HG02870 (cell line): ENCODE measurements around the gene HES2.
"Not testable (repeated sequence)": the region's sequence is repeated elsewhere in the genome, so short reads cannot be mapped to it uniquely, and the experiment has no call there.

Source experiments
- ATAC-seq: cut with Tn5 transposase; IDR thresholded peaks from one replicate; pipeline ENCODE4 v1.9.1; 2021; ENCODE audit warnings: mild to moderate bottlenecking, moderate library complexity; ENCODE audit not compliant: unreplicated experiment

HES2 gene

DNA sequence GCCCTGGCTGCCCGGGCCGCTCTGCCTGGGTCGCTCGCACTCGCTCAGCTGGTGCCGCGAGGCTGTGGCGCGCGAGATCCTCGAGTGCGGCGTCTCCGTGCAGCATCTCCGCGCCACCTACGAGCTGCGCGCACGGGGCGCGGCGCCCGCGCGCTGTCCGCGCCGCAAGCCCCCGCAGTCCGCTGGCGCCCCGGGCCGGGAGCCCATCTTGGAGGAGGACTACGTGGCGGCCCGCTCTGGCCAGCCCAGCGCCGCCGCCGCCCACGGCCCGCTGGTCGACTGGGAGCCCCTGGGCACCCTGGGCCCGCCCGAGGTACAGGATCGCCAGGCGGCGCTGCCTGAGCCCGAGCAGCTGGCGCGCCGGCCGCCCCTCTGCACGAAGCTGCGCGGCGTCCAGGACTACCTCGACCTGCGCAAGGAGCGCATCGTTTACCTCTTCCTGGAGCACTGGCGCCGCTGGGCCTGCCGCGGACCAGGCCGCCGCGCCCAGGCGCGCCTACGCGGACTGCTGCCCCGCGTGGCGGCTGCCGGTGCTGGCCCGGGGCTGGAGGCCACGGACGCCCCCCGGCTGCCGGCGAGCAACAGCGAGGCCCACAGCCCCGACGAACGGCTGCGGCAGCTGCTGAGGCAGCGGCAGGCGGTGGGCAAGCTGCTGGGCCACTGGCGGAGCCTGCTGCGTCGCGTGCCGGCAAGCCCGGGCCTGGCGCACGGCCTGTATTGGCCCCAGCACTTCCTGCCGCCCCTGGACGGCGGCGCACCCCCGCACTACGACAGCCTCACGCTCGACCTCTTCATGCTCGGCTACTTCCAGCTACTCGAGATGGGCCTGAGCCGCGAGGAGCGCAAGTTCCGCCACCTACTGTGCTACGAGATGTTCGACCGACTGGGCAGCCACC lies 35.4 kb upstream of the HES2 start:
- no peak for ATAC-seq

DNA sequence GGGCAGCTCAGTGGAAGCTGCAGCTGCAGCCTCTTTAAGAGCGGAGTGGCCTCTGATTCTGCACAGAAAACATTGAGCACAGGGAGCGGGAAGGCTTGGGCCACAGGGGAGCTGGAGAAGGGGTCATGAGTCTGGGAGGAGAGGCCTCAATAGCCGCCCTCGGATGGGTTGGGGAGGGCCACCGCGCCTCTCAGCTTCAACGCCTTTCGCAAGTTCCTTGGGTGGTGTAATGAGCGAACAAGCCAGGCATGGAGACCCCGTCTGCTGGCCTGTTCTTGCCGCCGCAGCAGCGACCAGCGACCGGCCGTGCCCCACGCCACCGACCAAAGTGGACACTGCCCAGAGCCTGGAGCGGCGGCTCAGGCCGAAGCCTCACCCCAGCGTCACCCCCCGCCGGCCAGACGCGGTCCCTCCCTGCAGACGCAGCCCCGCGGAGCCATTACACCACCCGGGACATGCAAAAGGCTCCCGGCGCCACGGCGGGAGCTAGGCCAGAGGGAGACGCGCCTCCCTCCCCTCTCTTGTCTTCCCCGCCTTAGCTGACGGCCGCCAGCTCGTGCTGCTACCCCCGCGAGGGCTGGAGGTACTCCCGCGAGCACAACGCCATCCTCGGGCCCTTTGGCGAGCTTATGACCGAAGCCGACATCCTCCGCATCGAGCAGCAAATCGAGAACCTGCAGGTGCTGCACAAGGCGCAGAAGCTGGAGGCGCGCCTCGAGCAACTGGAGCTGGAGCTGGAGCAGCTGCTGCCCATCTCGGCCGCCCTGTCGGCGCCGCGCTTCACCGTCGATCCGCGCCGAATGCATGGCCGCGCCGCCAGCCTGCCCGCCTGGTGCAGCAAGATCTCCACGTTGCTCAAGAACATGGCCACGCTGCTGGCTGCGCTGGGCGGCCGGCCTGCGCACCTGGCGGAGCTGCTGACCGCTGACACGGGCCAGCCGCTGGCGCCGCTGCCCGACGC lies 34.5 kb upstream of the HES2 start:
- not testable (repeated sequence) for ATAC-seq

DNA sequence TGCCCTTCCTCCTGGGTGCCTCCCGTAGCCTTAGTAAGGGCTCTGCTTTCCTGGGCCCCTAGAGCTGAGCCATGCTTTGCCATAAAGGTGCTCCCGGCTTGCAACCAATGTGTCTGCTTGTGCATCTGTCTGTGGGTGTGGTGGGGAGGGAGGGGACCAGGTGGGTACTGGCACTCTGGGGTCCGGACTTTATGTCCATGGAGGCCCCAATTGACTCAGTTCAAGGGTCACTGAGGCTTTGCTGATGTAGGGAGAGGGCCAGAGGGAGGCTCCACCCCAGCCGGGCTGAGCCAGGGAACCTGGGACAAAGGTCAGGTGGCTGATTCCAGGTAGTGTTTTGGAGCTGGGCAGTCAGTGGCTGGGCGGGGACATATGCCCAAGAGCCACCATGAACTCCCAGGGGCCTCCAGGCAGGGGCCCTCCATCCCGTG lies 31.2 kb upstream of the HES2 start:
- no peak for ATAC-seq

DNA sequence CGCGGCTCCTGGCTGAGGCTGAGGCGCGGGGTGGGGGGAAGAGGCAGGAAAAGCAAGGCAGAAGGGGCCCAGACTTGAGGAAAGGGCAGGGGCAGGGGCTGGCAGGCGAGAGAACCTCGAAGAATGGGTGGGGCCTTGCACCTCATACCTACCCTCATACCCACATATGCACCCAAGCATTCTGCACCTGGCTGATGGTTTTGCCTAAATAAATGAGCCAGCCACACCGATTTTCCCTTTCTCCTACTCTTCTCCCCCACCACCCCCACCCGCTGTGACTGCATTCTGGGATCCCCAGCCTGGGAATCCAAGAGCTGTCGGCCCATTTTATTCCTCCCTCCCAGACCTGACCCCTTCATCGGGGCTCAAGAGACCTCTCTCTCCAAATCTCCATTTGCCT lies 30.8 kb upstream of the HES2 start:
- not testable (repeated sequence) for ATAC-seq

DNA sequence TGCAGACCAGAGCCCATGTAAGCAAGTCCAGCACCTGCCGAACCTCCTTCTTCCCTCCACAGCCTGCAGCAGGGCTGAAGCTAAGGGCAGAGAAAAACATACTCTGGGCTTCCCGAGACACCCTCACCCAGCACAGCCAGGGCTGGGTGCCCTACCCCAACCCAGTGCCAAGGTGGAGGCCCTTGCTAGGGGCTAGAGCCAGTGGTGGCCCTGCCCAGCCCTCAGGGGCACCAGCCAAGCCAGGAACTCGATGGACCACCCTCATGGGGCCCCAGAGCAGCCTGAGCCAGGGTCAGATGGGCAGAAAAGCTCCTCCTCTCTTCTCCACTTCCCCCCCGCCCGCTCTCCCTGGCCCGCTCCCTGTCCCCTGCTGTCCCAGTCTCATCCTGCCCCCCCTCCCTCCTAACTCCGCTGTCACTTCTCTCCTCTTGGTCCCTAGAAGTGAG lies 30.3 kb upstream of the HES2 start:
- ATAC-seq = no peak

DNA sequence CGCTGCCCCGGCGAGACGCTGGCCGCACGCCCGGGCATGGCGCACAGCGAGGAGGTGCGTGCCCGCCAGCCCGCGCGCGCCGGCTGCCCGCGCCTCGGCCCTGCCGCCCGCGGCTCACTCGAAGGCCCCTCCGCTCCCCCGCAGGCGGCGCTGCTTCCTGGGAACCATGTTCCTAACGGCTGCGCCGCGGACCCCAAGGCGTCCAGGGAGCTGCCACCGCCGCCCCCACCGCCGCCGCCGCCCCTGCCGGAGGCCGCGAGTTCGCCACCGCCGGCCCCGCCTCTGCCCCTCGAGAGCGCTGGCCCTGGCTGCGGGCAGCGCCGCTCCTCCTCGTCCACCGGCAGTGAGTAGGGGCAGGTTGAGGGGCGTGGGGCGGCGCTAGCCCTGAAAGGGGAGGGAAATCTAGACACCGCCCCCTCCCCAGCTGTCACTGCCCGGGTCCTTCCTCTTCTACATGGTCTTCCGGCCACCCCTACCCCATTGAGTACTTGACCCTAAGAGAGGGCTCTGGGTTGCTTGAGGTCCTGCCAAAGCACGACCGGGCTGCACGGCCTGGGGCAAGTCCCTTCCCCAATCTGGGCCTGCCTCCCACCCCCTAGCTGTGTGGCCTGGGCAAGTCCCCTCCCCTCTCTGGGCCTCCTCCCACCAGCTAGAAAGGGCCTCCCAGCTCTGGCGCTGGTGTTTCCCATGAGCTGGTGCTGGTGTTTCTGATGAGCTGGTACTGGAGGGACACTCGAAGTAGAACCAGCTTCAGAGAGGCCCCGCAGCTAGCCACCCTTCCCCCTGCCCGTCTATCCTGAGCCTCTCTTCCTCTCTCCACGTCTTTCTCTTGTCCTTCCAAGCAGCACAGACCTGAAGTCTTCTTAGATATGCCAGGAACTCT lies 29.3 kb upstream of the HES2 start:
- ATAC-seq = no peak

DNA sequence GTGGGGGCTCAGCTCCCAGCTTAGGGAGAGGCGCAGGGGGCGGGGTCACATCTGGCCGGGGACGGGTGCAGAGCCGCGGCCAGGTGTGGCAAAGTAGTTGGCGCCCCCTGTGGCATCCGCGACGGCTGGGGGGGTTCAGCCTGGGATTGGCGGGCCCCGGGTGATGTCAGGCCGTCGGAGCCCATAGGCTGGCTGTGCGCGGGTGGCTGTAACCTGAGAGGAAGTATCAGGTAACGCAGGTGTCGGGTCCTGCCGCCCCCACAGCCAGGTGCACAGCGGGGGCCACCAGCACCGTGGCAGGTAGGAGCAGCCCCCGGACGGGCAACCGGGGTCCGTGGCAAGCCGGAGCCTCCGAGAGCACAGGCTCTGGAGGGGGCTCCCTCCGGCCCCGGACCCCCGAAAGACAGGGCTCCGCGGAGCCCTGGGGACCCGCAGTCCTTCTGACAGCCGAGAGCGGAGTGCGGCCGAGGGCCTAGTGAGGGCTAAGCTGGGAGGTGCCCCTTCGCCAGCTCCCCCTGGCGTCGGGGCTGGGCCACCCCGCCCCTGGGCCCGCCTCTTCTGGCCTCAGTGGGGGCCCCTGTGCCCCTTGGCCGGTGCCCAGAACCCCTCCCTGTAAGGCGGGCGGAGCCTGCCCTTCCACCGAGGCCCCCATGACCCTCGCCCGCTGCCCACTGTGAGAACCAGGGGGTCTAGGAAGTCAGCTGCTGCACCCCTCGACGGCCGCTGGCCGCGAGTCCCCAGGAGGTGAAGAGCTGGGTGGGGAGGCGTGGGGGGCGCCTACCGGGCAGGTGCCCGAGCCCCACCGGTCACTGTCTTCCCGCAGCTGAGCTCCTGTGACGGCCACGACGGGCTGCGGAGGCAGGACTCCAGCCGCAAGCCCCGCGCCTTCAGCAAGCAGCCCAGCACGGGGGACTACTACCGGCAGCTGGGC lies 28.4 kb upstream of the HES2 start:
- no peak for ATAC-seq

DNA sequence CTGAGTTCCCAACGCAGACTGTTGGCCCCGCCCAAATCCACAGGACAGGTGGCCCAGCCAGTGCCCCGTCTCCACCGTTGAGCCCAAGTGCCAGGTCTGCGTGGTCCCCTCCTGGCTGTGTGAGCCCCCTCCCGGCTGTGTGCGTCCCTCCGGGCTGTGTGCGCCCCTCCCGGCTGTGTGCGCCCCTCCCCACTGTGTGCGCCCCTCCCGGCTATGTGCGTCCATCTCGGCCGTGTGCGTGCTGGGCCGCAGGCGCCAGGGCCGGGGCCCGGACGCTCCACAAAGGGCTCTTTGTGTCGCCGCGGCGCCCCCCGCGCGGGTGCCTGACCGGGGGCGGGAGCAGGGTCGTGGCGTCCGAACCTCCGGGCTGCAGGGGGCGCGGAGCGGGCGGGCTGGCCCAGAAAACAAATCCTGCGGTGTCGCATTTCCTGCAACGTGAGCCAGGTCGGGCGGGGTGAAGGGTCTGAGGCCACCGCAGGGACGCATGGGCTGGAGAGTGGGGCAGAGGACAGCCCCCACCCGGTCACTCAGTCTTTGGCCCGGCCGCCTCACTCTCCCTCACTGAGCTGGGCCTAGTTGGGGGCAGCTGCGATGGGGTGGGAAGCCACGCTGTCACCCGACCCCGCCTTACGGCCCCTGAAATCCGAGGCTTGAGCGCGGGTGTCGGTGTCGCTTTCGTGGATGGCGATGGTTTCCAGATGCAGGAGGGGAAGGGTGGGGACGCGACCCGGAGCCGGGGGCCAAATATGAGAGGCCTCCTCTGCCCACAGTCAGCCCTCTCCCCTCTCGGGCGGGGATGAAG lies 27.5 kb upstream of the HES2 start:
- no peak for ATAC-seq

DNA sequence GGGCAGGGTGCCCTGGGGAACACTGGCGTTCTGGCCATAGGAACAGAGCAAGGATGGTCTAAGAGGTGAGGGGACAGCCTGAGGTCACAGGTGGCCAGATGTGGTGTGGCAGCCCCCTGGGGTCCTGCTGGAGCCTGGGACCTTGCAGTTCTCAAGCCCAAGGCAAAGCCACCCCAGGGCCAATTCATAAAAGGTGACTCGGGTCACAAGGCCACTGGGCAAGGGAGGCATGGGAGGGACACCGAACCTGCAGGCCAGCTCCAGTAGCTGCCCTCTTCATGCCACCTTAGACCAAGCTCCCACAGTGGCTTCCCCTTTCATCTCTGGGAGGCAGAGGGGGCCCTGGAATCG lies 26.9 kb upstream of the HES2 start:
- no peak for ATAC-seq

DNA sequence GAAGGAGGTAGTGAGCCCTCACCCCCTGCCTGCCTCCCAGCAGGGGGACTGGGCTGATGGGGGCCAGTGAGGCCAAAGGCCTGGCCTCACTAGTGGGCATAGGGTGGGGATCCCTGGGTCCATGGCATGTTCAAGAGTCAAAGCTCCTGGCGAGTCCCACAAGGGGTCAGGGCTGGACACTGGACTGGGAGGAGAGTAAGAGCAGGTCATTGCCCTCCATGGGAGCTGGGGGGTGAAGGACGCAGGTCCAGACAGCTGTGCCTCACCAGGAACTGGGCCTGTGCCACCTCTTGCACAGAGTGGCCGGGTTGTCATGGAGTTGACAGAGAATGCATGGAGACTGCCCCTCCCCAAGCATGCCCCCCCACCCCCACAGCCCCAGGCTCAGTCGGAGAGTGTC lies 26.2 kb upstream of the HES2 start:
- ATAC-seq = not testable (repeated sequence)

DNA sequence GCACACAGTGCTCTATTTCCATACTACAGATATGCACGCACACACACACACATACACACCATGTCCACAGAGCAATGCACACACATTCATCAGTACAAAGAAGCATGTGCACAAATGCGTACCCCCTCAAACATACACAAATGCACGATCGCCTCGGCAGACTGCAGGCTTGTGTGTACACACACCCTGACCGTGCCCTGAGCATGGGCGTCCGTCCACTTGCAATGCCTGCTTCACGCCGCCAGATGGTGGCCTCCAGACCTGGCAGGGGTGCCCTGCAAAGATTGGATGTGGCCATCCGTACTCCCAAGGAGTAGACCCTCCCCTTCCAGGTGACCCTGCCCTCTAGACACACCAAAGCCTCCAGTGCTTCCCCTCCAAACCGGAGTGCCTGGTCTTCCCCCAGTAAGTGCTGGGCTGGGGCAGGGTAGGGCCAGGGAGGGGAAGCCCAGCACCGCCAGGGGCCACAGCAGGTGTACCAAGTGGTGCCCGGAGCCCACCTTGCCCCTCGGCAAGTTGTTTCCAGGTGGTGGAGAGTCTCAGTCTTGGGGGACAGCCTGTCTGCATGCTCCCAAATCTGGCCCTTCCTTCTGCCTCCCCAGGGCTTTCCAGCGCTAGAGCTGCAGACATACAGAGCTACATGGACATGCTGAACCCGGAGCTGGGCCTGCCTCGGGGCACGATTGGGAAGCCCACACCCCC lies 25.5 kb upstream of the HES2 start:
- no peak for ATAC-seq

DNA sequence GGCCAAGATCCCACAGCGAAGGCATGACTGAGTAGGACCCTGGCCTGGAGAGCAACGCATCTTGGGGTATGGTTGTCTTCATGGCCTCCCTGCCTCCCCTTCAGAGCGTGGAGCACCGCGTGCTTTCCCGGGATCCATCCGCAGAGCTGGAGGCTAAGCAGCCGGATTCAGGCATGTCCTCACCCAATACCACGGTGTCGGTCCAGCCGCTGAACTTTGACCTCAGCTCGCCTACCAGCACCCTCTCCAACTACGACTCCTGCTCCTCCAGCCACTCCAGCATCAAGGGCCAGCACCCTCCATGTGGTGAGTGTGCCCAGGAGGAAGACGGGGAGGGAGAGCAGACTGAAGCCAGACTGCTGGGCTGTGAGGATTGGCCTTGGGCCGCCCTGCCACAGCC lies 24.7 kb upstream of the HES2 start:
- ATAC-seq = no peak

DNA sequence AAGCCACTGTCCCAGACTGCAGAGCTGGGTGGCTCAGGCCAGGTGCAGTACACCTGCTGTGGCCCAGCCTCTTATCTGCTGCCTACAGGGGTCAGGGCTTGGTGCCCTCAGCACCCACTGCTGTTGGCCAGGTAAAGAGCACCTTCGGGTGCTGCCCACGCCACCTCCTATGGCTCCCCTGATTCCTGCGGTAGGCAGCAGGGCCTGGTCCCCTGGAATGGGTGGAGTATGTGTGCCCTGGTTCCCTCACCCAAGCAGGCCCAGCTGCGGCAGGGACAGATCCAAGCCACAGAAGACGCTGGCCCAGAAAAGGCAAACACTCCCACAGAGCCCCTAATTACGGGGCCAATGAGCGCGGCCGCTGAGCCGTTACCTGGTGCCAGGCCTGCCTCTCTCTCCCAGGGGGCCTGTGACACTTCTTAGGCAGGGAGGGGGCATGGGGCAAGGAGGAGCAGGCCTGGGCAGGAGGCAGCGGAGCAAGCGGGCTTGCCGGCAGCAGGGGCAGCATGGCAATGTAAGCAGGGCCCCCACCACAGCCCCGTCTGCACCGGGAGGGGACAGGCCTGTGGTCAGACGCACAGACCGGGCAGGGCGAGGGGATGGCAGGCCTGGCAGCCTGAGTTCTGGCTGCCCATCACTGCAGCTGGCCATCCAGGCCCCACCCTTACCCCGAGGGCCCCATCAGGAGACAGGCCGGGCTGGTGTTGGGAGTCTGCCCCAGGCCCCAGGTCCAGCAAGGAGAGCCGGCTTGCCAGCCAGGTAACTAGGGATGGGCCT lies 23.8 kb upstream of the HES2 start:
- ATAC-seq = no peak

DNA sequence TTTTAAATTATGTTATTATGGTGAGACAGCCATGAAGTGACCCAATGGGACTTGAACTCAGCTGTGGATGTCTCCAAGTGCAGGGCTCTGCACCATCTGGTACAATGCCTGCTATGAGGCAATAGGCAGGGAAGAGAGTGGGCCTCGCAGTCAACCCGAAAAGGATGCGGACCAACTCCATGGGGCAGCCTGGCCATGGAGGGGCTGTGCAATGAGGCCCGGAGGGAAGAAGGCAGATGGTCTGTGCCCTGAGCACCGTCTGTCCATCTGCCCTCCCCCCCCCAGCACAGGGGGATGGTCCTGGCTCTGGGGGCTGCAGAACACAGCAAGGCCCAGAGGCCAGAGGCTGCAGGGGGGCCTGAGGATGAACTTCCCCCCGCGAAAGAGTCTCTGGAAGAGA lies 21.9 kb upstream of the HES2 start:
- no peak for ATAC-seq

DNA sequence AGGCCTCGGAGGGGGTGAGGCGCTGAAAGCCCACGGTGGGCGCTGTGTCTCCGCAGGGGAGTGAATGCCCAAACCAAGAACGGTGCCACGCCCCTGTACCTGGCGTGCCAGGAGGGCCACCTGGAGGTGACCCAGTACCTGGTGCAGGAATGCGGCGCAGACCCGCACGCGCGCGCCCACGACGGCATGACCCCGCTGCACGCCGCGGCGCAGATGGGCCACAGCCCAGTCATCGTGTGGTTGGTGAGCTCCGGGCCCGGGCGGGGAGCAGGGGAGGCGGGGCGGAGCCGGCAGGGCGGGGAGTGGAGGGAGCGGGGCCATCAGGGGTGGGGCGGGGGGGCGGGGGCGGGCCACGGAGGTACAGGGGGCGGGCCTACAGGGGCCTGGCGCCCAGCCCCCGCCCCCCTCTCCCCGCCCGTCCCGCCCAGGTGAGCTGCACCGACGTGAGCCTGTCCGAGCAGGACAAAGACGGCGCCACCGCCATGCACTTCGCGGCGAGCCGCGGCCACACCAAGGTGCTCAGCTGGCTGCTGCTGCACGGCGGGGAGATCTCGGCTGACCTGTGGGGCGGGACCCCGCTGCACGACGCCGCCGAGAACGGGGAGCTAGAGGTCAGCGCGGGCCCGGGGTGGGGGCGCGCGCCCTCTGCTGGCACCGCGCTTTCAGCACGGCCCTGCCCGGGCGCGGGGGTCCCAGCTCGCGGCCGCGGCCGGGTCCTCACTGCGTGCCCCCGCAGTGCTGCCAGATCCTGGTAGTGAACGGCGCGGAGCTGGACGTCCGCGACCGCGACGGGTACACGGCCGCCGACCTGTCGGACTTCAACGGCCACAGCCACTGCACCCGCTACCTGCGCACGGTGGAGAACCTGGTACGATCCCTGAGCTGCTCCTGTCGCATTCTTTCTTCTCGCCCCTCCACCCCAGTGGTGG lies 20.7 kb upstream of the HES2 start:
- no peak for ATAC-seq

DNA sequence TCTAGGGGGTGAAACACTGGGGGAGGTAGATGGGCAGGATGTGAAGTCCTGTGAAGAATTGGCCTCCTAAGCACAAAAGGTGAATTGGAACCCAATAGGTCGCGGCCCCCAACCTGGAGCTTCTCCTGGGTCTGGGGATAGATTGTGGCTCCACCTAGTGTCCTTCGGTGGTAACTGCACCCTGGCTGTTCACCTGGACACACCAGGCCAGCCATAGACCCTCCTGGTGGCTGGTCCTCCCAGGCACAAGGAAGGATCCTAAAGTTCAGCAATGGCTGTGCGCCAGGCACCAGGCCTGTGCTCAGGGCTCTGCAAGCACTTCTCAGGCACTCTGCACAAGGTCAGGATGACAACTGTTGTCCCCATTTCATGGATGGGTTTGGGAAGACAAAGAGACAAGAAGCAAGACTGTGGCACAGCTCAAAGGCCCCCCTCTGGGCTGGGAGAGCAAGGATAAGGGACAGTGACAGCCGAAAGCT lies 18.4 kb upstream of the HES2 start:
- ATAC-seq = no peak
